OCI-LY3 (cell line): ENCODE data around the gene SLFN12.
"Not testable (repeated sequence)": the region's sequence is repeated elsewhere in the genome, so short reads cannot be mapped to it uniquely, and the experiment has no call there.

Experiments
- H2AFZ ChIP-seq: fragments of 200-600, 300-600 bp; shearing (Covaris generic); 2 replicates; pipeline ENCODE4 v1.6.0; 2014; ENCODE audit warnings: antibody characterized with exemption, low read depth, low read length
- H3K27ac ChIP-seq: fragments of 200-600, 300-600 bp; sonication (generic); 2 replicates; pipeline ENCODE4 v1.5.1; 2014; ENCODE audit warnings: mild to moderate bottlenecking, low read length, moderate library complexity, mixed read lengths
- H3K27me3 ChIP-seq: fragments of 200-600, 300-600 bp; sonication (generic); 2 replicates; pipeline ENCODE4 v1.6.1; 2014; ENCODE audit warnings: low read depth, low read length, mixed read lengths
- H3K36me3 ChIP-seq: fragments of 200-600, 300-600 bp; sonication (generic); replicated peaks from 2 replicates; pipeline ENCODE3; 2014; ENCODE audit warnings: low read depth, low read length, mixed read lengths
- H3K4me1 ChIP-seq: fragments of 300-600, 200-600 bp; sonication (generic); 2 replicates; pipeline ENCODE4 v1.6.1; 2014; ENCODE audit warnings: low read length, mixed read lengths
- H3K4me2 ChIP-seq: fragments of 200-600, 300-600 bp; sonication (generic); 2 replicates; pipeline ENCODE4 v1.6.1; 2014; ENCODE audit warnings: low read length, mixed read lengths
- H3K4me3 ChIP-seq: fragments of 300-600, 200-600 bp; sonication (generic); 2 replicates; pipeline ENCODE4 v1.5.1; 2014; ENCODE audit warnings: antibody characterized with exemption, mild to moderate bottlenecking, low read length, moderate library complexity
- H3K79me2 ChIP-seq: fragments of 300-600, 200-600 bp; shearing (Covaris generic); 2 replicates; pipeline ENCODE4 v1.6.1; 2014; ENCODE audit warnings: mild to moderate bottlenecking, low read length, mixed read lengths
- H3K9ac ChIP-seq: fragments of 300-600, 200-600 bp; shearing (Covaris generic); 2 replicates; pipeline ENCODE4 v1.6.0; 2014; ENCODE audit warnings: mild to moderate bottlenecking, low read length, moderate library complexity
- H3K9me3 ChIP-seq: fragments of 200-600, 300-600 bp; shearing (Covaris generic); 2 replicates; pipeline ENCODE4 v1.6.1; 2014; ENCODE audit warnings: low read length, mixed read lengths; ENCODE audit not compliant: insufficient read depth
- H4K20me1 ChIP-seq: fragments of 200-600, 300-600 bp; sonication (generic); 2 replicates; pipeline ENCODE4 v1.6.1; 2016; ENCODE audit warnings: low read length, mixed read lengths; ENCODE audit not compliant: insufficient read depth
- EZH2phosphoT487 ChIP-seq: fragments of 200-600 bp; shearing (Covaris generic); IDR thresholded peaks from 2 replicates; pipeline ENCODE4 v1.6.1; 2018; ENCODE audit warnings: antibody characterized with exemption, mixed run types, low read depth
- TF ChIP-seq, protein P1 (sequence below): fragments of 200-600, 300-600 bp; sonication (generic); IDR thresholded peaks from 2 replicates; pipeline ENCODE4 v1.5.1; 2014; ENCODE audit warnings: antibody characterized with exemption, low read length, low read depth

The SLFN12 gene

GRCh38 chr17:35468475-35468874 is 36.2 kb upstream of the SLFN12 start:
- H3K27me3 ChIP-seq = peaks cover 4% of the 10 kb centered on the region; the same call in 1 of the 2 replicates
- no peaks in the 10 kb centered on the region for H3K79me2 ChIP-seq
- H3K4me3 ChIP-seq = no peak overlapping the region
- no peak overlapping the region for H2AFZ ChIP-seq
- H3K4me2 ChIP-seq = no peak overlapping the region
- TF ChIP-seq, protein P1, sequence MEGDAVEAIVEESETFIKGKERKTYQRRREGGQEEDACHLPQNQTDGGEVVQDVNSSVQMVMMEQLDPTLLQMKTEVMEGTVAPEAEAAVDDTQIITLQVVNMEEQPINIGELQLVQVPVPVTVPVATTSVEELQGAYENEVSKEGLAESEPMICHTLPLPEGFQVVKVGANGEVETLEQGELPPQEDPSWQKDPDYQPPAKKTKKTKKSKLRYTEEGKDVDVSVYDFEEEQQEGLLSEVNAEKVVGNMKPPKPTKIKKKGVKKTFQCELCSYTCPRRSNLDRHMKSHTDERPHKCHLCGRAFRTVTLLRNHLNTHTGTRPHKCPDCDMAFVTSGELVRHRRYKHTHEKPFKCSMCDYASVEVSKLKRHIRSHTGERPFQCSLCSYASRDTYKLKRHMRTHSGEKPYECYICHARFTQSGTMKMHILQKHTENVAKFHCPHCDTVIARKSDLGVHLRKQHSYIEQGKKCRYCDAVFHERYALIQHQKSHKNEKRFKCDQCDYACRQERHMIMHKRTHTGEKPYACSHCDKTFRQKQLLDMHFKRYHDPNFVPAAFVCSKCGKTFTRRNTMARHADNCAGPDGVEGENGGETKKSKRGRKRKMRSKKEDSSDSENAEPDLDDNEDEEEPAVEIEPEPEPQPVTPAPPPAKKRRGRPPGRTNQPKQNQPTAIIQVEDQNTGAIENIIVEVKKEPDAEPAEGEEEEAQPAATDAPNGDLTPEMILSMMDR = no peak
- no peak for TF ChIP-seq EZH2phosphoT487
- H4K20me1 ChIP-seq = no peaks in the 10 kb centered on the region
- H3K9ac ChIP-seq = no peak overlapping the region
- no peaks in the 10 kb centered on the region for H3K36me3 ChIP-seq
- no peaks in the 10 kb centered on the region for H3K9me3 ChIP-seq
- H3K4me1 ChIP-seq = no peaks in the 10 kb centered on the region
- no peak overlapping the region for H3K27ac ChIP-seq

GRCh38 chr17:35467824-35468223 is 35.5 kb upstream of the SLFN12 start:
- H3K9me3 ChIP-seq = no peaks in the 10 kb centered on the region
- no peak overlapping the region for H3K9ac ChIP-seq
- H3K36me3 ChIP-seq = no peaks in the 10 kb centered on the region
- H3K4me1 ChIP-seq = no peaks in the 10 kb centered on the region
- no peaks in the 10 kb centered on the region for H3K79me2 ChIP-seq
- H4K20me1 ChIP-seq = no peaks in the 10 kb centered on the region
- no peak overlapping the region for H3K27ac ChIP-seq
- TF ChIP-seq, protein P1 = no peak
- no peak for TF ChIP-seq EZH2phosphoT487
- no peak overlapping the region for H3K4me3 ChIP-seq
- H3K27me3 ChIP-seq = peaks cover 10% of the 10 kb centered on the region; the same call in 1 of the 2 replicates
- no peak overlapping the region for H3K4me2 ChIP-seq
- no peak overlapping the region for H2AFZ ChIP-seq

GRCh38 chr17:35460354-35460851 is 28.1 kb upstream of the SLFN12 start:
- Histone ChIP-seq H3K27me3 (peaks cover 15% of the 10 kb centered on the region; the same call in 1 of the 2 replicates), H3K9me3 (no peaks in the 10 kb centered on the region), H3K79me2 (no peaks in the 10 kb centered on the region), H2AFZ (no peak overlapping the region), H3K27ac (no peak overlapping the region), H3K9ac (no peak overlapping the region), H3K4me1 (no peaks in the 10 kb centered on the region), H3K4me3 (no peak overlapping the region), H3K36me3 (no peaks in the 10 kb centered on the region), H3K4me2 (no peak overlapping the region), H4K20me1 (no peaks in the 10 kb centered on the region)
- TF ChIP-seq, protein P1 = no peak
- no peak for TF ChIP-seq EZH2phosphoT487

DNA sequence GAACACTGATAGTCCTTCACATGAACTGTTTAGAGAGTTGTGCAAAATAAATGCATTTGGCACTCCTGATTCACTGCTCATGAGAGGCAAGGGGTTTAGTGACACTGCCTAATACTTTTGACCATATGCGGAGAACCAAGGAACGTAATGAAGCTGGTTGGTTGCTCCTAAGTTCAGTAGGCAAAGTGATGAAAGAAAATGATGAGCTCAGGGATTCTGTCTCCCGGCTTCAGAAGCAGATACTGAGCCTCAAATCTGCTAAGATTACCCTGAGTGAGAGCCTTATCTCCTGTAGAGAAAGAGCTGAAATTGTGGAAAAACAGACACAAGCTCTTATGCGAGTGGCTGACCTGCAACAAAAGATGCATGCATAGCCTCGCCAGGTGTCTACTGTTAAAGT is 21.7 kb upstream of the SLFN12 start:
- H3K9ac ChIP-seq, H3K4me3 ChIP-seq, H3K27me3 ChIP-seq: not testable (repeated sequence)

More for the DNA sequence above, 21.7 kb upstream of the SLFN12 start:
- H3K4me1 ChIP-seq, H2AFZ ChIP-seq, H3K36me3 ChIP-seq, H3K79me2 ChIP-seq, H3K27ac ChIP-seq, H4K20me1 ChIP-seq, H3K4me2 ChIP-seq, H3K9me3 ChIP-seq: not testable (repeated sequence)
